NB4 (cell line): ENCODE measurements around the gene KCNMB2.

Source experiments
- DNase-seq: peaks from one replicate; pipeline ENCODE4 v3.0.0; 2010; ENCODE audit warnings: low read depth
- H3K4me3 ChIP-seq: one replicate; pipeline ENCODE4 v1.5.1; 2011; ENCODE audit warnings: mild to moderate bottlenecking, low read depth, low read length, moderate library complexity
- CTCF ChIP-seq: IDR thresholded peaks from one replicate; pipeline ENCODE4 v1.5.1; 2012; ENCODE audit warnings: low read depth, low read length
- MAX ChIP-seq: IDR thresholded peaks from 2 replicates; pipeline ENCODE4 v1.6.1; 2011; ENCODE audit warnings: low read depth, low read length
- MYC ChIP-seq: IDR thresholded peaks from 2 replicates; pipeline ENCODE4 v1.6.1; 2011; ENCODE audit warnings: low read depth, low read length
- POLR2A ChIP-seq: IDR thresholded peaks from 2 replicates; pipeline ENCODE4 v1.6.1; 2011; ENCODE audit warnings: mild to moderate bottlenecking; ENCODE audit not compliant: insufficient read length; ENCODE audit errors: extremely low read depth

The KCNMB2 gene

GRCh38 chr3:178676077-178676476 lies 139.8 kb downstream of the KCNMB2 start:
- no peak overlapping the region for H3K4me3 ChIP-seq
- no peak for DNase-seq
- TF ChIP-seq CTCF: no peak
- TF ChIP-seq POLR2A: no peak
- TF ChIP-seq MYC: no peak
- TF ChIP-seq MAX: no peak

- no peak for TF ChIP-seq MYC
- no peak for TF ChIP-seq CTCF
- TF ChIP-seq POLR2A: no peak
- no peak overlapping the region for H3K4me3 ChIP-seq
- no peak for DNase-seq
Observed at GRCh38 chr3:178676942-178677790, 140.9 kb downstream of the KCNMB2 start.

GRCh38 chr3:178677961-178678360 lies 141.7 kb downstream of the KCNMB2 start:
- TF ChIP-seq CTCF (no peak), POLR2A (no peak), MAX (no peak), MYC (no peak)
- H3K4me3 ChIP-seq: no peak overlapping the region
- DNase-seq: no peak

- no peak for TF ChIP-seq POLR2A
- no peak for TF ChIP-seq CTCF
- TF ChIP-seq MYC: no peak
- no peak for TF ChIP-seq MAX
- no peak for DNase-seq
- H3K4me3 ChIP-seq: no peak overlapping the region
Observed at GRCh38 chr3:178680037-178680436, 143.8 kb downstream of the KCNMB2 start.

- H3K4me3 ChIP-seq: no peak overlapping the region
- TF ChIP-seq POLR2A (no peak), MYC (no peak), CTCF (no peak), MAX (no peak)
- DNase-seq: no peak
Observed at GRCh38 chr3:178680489-178680888, 144.3 kb downstream of the KCNMB2 start.
